WI38 (cell line): ENCODE data around the gene ZFP69B.

ENCODE experiments used
- H3K4me3 ChIP-seq: 2 replicates; pipeline ENCODE4 v1.5.1; 2011; ENCODE audit warnings: low read depth, mild to moderate bottlenecking, control low read depth, low read length
- CTCF ChIP-seq: IDR thresholded peaks from 2 replicates; pipeline ENCODE4 v1.5.1; 2012; ENCODE audit warnings: low read depth, mild to moderate bottlenecking, control low read depth, low read length

Gene ZFP69B

GRCh38 chr1:40449684-40450494, at the start of gene ZFP69B:
Gene ZFP69B, plus strand, starts transcription at chr1:40450476. Its CDS starts 486 bp downstream, at chr1:40450962.
- H3K4me3 ChIP-seq, result peak within 1 kb of the TSS; percentile 83
- no peak for TF ChIP-seq CTCF

GRCh38 chr1:40401473-40402201, 48.6 kb upstream of the ZFP69B start:
- H3K4me3 ChIP-seq, result no peak overlapping the region

GRCh38 chr1:40404670-40405462, 45.4 kb upstream of the ZFP69B start:
- no peak overlapping the region for H3K4me3 ChIP-seq
- 0 out of 2 replicates have a peak, but pooled peaks have one; percentile 21 for TF ChIP-seq CTCF

More at GRCh38 chr1:40401473-40402201, 48.6 kb upstream of the ZFP69B start:
- TF ChIP-seq CTCF, result no peak

GRCh38 chr1:40405812-40406211, 44.5 kb upstream of the ZFP69B start:
- TF ChIP-seq CTCF, result no peak
- H3K4me3 ChIP-seq, result no peak overlapping the region

GRCh38 chr1:40407453-40407852, 42.8 kb upstream of the ZFP69B start:
- no peak for TF ChIP-seq CTCF
- no peak overlapping the region for H3K4me3 ChIP-seq

GRCh38 chr1:40409467-40409866, 40.8 kb upstream of the ZFP69B start:
- no peak for TF ChIP-seq CTCF
- H3K4me3 ChIP-seq, result no peak overlapping the region

- no peak overlapping the region for H3K4me3 ChIP-seq
- no peak for TF ChIP-seq CTCF
Observed at GRCh38 chr1:40411294-40411693, 39.0 kb upstream of the ZFP69B start.
